ENCODE measurements around the gene OSBPL2. TPM values are rescaled to one million over a fixed set of nuclear protein-coding genes. Genes with fewer than 3 reads are reported as not detected.

OSBPL2 gene
- total RNA-seq, 2 experiments from 2014 or later: 17.2 to 40.0 TPM

DNA sequence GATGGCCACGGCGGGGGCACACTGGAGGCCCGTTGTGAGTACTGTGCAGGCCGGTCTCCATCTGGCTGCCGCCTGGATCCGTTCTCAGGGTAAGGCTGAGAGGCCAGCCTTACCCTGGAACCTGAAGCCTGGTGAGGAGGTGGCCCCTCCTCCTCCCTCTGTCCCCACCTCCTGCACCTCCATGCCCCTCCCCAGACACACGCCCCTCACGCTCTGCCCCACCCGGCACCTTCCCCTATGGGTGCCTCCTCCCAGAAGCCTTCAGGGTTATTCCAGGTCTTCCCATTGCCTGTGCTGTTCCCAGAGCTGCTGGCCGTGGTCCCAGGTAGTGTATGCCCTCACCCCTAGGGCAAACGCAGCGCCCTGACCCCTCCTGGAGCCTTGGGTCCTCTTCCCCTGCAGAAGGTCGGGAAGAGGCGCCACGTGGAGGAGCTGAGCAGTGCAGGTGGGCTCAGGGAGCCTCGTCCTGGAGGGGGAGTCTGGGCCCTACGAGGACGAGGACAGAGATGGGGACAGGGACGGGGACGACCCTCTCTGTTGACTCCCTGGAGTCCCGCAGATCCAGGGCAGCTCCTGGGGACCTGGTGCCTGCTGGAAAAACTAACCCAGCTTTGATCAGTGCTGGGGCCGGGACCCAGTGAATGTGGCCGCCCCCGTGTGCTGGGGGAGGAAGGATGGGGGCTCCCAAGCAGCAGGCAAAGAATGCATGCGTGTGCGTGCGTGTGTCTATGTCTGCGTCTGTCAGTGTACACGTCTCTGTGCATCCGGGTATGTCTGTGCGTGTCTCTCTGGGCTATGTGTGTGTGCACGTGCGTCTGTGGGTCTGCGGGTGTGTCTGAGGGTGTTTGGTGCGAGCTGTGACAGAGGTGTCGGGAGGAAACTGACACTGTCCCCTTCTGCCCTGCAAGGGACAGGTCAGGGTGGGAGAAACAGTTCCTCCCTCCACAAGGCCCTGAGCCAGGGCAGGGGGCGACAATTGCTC is 10.1 kb upstream of the OSBPL2 start:
- POLR2A ChIA-PET: no interaction called here
- Histone ChIP-seq H3K79me2 (ENCODE audit: insufficient read depth, low read depth, low read length) (no peaks in the 10 kb centered on the region), H3K36me3 (ENCODE audit: insufficient read depth, low read length) (no peaks in the 10 kb centered on the region), H3K4me2 (ENCODE audit: low read length) (no peak overlapping the region), H3K9me2 (ENCODE audit: insufficient read depth, low read length) (no peaks in the 10 kb centered on the region), H3K4me1 (ENCODE audit: insufficient read depth, low read length, poor library complexity, severe bottlenecking) (no peaks in the 10 kb centered on the region), H3K4me3 (ENCODE audit: low read depth, low read length, poor library complexity, severe bottlenecking) (no peak overlapping the region), H3K9me3 (ENCODE audit: low read length) (no peaks in the 10 kb centered on the region), H3K27ac (ENCODE audit: low read depth, low read length, poor library complexity, severe bottlenecking) (no peak overlapping the region), H2AFZ (ENCODE audit: low read length) (no peak overlapping the region), H4K20me1 (ENCODE audit: insufficient read depth, low read length) (no peaks in the 10 kb centered on the region)
- CTCF ChIA-PET (ENCODE audit: unreplicated experiment): no interaction called here
- intact Hi-C loops (cut with micrococcal nuclease; ENCODE audit: unreplicated experiment): no loop called here
- TF ChIP-seq EZH2phosphoT487 (IDR thresholded peaks at IDR 0.05; ENCODE audit: borderline replicate concordance, low read depth, low read length): no peak
- TF ChIP-seq, protein P1, sequence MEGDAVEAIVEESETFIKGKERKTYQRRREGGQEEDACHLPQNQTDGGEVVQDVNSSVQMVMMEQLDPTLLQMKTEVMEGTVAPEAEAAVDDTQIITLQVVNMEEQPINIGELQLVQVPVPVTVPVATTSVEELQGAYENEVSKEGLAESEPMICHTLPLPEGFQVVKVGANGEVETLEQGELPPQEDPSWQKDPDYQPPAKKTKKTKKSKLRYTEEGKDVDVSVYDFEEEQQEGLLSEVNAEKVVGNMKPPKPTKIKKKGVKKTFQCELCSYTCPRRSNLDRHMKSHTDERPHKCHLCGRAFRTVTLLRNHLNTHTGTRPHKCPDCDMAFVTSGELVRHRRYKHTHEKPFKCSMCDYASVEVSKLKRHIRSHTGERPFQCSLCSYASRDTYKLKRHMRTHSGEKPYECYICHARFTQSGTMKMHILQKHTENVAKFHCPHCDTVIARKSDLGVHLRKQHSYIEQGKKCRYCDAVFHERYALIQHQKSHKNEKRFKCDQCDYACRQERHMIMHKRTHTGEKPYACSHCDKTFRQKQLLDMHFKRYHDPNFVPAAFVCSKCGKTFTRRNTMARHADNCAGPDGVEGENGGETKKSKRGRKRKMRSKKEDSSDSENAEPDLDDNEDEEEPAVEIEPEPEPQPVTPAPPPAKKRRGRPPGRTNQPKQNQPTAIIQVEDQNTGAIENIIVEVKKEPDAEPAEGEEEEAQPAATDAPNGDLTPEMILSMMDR (conservative IDR thresholded peaks at IDR 0.05; ENCODE audit: low read length): no peak
- DNase-seq (ENCODE audit: low spot score): no peak
- BruUV-seq (replicated peaks): no TSS peak

DNA sequence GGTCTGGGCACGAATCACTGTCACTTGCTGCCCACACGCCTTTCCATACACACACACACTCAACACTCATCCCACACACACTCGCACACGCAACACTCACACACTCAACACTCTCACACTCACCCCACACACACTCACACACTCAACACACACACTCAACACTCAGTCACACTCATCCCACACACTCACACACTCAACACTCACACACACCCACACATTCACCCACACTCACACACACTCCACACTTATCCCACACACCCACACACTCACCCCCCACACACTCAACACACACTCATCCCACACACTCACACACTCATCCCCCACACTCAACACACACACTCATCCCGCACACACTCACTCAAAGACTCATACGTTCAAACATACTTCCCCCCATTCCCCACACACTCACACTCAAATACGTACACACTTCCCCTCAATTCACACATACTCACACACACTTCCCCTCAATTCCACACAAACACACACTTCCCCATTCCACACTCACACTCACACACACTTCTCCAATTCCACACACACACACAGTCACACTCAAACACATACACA is 9.3 kb upstream of the OSBPL2 start:
- no TSS peak for BruUV-seq (replicated peaks)
- CTCF ChIA-PET (ENCODE audit: unreplicated experiment): no interaction called here
- intact Hi-C loops (cut with micrococcal nuclease; ENCODE audit: unreplicated experiment): no loop called here

More for the DNA sequence above, 9.3 kb upstream of the OSBPL2 start:
- H3K27ac ChIP-seq (ENCODE audit: low read depth, low read length, poor library complexity, severe bottlenecking): no peak overlapping the region
- H3K9me3 ChIP-seq (ENCODE audit: low read length): no peaks in the 10 kb centered on the region
- H3K79me2 ChIP-seq (ENCODE audit: insufficient read depth, low read depth, low read length): no peaks in the 10 kb centered on the region
- no peaks in the 10 kb centered on the region for H4K20me1 ChIP-seq (ENCODE audit: insufficient read depth, low read length)
- H3K4me1 ChIP-seq (ENCODE audit: insufficient read depth, low read length, poor library complexity, severe bottlenecking): no peaks in the 10 kb centered on the region
- POLR2A ChIA-PET: no interaction called here
- H3K36me3 ChIP-seq (ENCODE audit: insufficient read depth, low read length): no peaks in the 10 kb centered on the region
- no peaks in the 10 kb centered on the region for H3K9me2 ChIP-seq (ENCODE audit: insufficient read depth, low read length)
- DNase-seq (ENCODE audit: low spot score): no peak
- H3K4me3 ChIP-seq (ENCODE audit: low read depth, low read length, poor library complexity, severe bottlenecking): no peak overlapping the region
- no peak overlapping the region for H3K4me2 ChIP-seq (ENCODE audit: low read length)
- TF ChIP-seq, protein P1 (conservative IDR thresholded peaks at IDR 0.05; ENCODE audit: low read length): no peak
- TF ChIP-seq EZH2phosphoT487 (IDR thresholded peaks at IDR 0.05; ENCODE audit: borderline replicate concordance, low read depth, low read length): no peak
- H2AFZ ChIP-seq (ENCODE audit: low read length): no peak overlapping the region

Measured in OCI-LY7 (cell line).